ENCODE measurements around the gene CLTCL1.
"Not testable (repeated sequence)": the region's sequence is repeated elsewhere in the genome, so short reads cannot be mapped to it uniquely, and the experiment has no call there.

The CLTCL1 gene

GRCh38 chr22:19210188-19210587 lies 81.3 kb downstream of the CLTCL1 start:
- no peak for TF ChIP-seq TAF1 (IDR thresholded peaks at IDR 0.05; ENCODE audit: borderline replicate concordance, low read depth, low read length)
- no peak for TF ChIP-seq POLR2AphosphoS5 (IDR thresholded peaks at IDR 0.05; ENCODE audit: low read depth, low read length)
- TF ChIP-seq POLR2A (IDR thresholded peaks at IDR 0.05; ENCODE audit: low read depth, low read length) = no peak
- no peak for DNase-seq (ENCODE audit: insufficient read length)
- no peak for FAIRE-seq

GRCh38 chr22:19208287-19208847 lies 83.2 kb downstream of the CLTCL1 start:
- no peak for TF ChIP-seq TAF1 (IDR thresholded peaks at IDR 0.05; ENCODE audit: borderline replicate concordance, low read depth, low read length)
- TF ChIP-seq POLR2AphosphoS5 (IDR thresholded peaks at IDR 0.05; ENCODE audit: low read depth, low read length) = no peak
- no peak for TF ChIP-seq POLR2A (IDR thresholded peaks at IDR 0.05; ENCODE audit: low read depth, low read length)
- no peak for DNase-seq (ENCODE audit: insufficient read length)

GRCh38 chr22:19207884-19208283 lies 83.6 kb downstream of the CLTCL1 start:
- FAIRE-seq = no peak
- no peak for DNase-seq (ENCODE audit: insufficient read length)
- TF ChIP-seq POLR2AphosphoS5 (IDR thresholded peaks at IDR 0.05; ENCODE audit: low read depth, low read length) (no peak), TAF1 (IDR thresholded peaks at IDR 0.05; ENCODE audit: borderline replicate concordance, low read depth, low read length) (no peak), POLR2A (IDR thresholded peaks at IDR 0.05; ENCODE audit: low read depth, low read length) (no peak)

More at GRCh38 chr22:19208287-19208847, 83.2 kb downstream of the CLTCL1 start:
- no peak for FAIRE-seq

- no peak for FAIRE-seq
- TF ChIP-seq TAF1 (IDR thresholded peaks at IDR 0.05; ENCODE audit: borderline replicate concordance, low read depth, low read length) (no peak), POLR2A (IDR thresholded peaks at IDR 0.05; ENCODE audit: low read depth, low read length) (no peak), POLR2AphosphoS5 (IDR thresholded peaks at IDR 0.05; ENCODE audit: low read depth, low read length) (no peak)
- DNase-seq (ENCODE audit: insufficient read length) = no peak
Measured at GRCh38 chr22:19207401-19207808, 84.1 kb downstream of the CLTCL1 start.

GRCh38 chr22:19206287-19206686 lies 85.2 kb downstream of the CLTCL1 start:
- no peak for TF ChIP-seq POLR2AphosphoS5 (IDR thresholded peaks at IDR 0.05; ENCODE audit: low read depth, low read length)
- TF ChIP-seq TAF1 (IDR thresholded peaks at IDR 0.05; ENCODE audit: borderline replicate concordance, low read depth, low read length) = no peak
- no peak for TF ChIP-seq POLR2A (IDR thresholded peaks at IDR 0.05; ENCODE audit: low read depth, low read length)
- DNase-seq (ENCODE audit: insufficient read length) (no peak), FAIRE-seq (no peak)

GRCh38 chr22:19204640-19205039 lies 86.9 kb downstream of the CLTCL1 start:
- FAIRE-seq (no peak), DNase-seq (ENCODE audit: insufficient read length) (no peak)
- TF ChIP-seq POLR2AphosphoS5 (IDR thresholded peaks at IDR 0.05; ENCODE audit: low read depth, low read length) (no peak), POLR2A (IDR thresholded peaks at IDR 0.05; ENCODE audit: low read depth, low read length) (no peak), TAF1 (IDR thresholded peaks at IDR 0.05; ENCODE audit: borderline replicate concordance, low read depth, low read length) (no peak)

- no peak for TF ChIP-seq POLR2A (IDR thresholded peaks at IDR 0.05; ENCODE audit: low read depth, low read length)
- no peak for TF ChIP-seq TAF1 (IDR thresholded peaks at IDR 0.05; ENCODE audit: borderline replicate concordance, low read depth, low read length)
- no peak for TF ChIP-seq POLR2AphosphoS5 (IDR thresholded peaks at IDR 0.05; ENCODE audit: low read depth, low read length)
- FAIRE-seq (no peak), DNase-seq (ENCODE audit: insufficient read length) (no peak)
Measured at GRCh38 chr22:19203834-19204233, 87.7 kb downstream of the CLTCL1 start.

GRCh38 chr22:19202799-19203186 lies 88.7 kb downstream of the CLTCL1 start:
- not testable (repeated sequence) for FAIRE-seq; DNase-seq (ENCODE audit: insufficient read length)

GRCh38 chr22:19201869-19202798 lies 89.4 kb downstream of the CLTCL1 start:
- TF ChIP-seq TAF1 (IDR thresholded peaks at IDR 0.05; ENCODE audit: borderline replicate concordance, low read depth, low read length) (no peak), POLR2AphosphoS5 (IDR thresholded peaks at IDR 0.05; ENCODE audit: low read depth, low read length) (no peak), POLR2A (IDR thresholded peaks at IDR 0.05; ENCODE audit: low read depth, low read length) (no peak)
- DNase-seq (ENCODE audit: insufficient read length) (no peak), FAIRE-seq (no peak)

- no peak for FAIRE-seq
- TF ChIP-seq POLR2A (IDR thresholded peaks at IDR 0.05; ENCODE audit: low read depth, low read length) (no peak), POLR2AphosphoS5 (IDR thresholded peaks at IDR 0.05; ENCODE audit: low read depth, low read length) (no peak), TAF1 (IDR thresholded peaks at IDR 0.05; ENCODE audit: borderline replicate concordance, low read depth, low read length) (no peak)
- no peak for DNase-seq (ENCODE audit: insufficient read length)
Measured at GRCh38 chr22:19201130-19201868, 90.2 kb downstream of the CLTCL1 start.

GRCh38 chr22:19199479-19199878 lies 92.0 kb downstream of the CLTCL1 start:
- no peak for FAIRE-seq
- TF ChIP-seq POLR2AphosphoS5 (IDR thresholded peaks at IDR 0.05; ENCODE audit: low read depth, low read length) (no peak), TAF1 (IDR thresholded peaks at IDR 0.05; ENCODE audit: borderline replicate concordance, low read depth, low read length) (no peak), POLR2A (IDR thresholded peaks at IDR 0.05; ENCODE audit: low read depth, low read length) (no peak)
- DNase-seq (ENCODE audit: insufficient read length) = no peak

Data from GM12892 (cell line).